Psoas muscle (tissue), 8 donors: ENCODE measurements around the gene CRLF2. TPM values are rescaled to one million over a fixed set of nuclear protein-coding genes. Genes with fewer than 3 reads are reported as not detected.

Experiments used
- ATAC-seq, 4 donors: fragments of 200-7000 bp; cut with Tn5 transposase; one replicate each; pipeline ENCODE4 v1.9.1; 2020; ENCODE audit warnings: moderate library complexity in 3 of 4, mild to moderate bottlenecking in 2 of 4
- DNase-seq, 2 donors: peaks; one replicate each; pipeline ENCODE4 v3.0.0-alpha.2; 2020
- H3K27ac ChIP-seq: fragments of 200-600 bp; one replicate; pipeline ENCODE4 v1.8.0; 2022
- H3K27me3 ChIP-seq, 3 donors: fragments of 200-600 bp in 1 of 3; one replicate each; pipeline versions ENCODE4 v1.6.1 to v1.8.0; 2013 to 2022; ENCODE audit warnings: low read length in 2 of 3, mild to moderate bottlenecking in 2 of 3, moderate library complexity in 1 of 3; ENCODE audit not compliant: insufficient read depth in 3 of 3
- H3K36me3 ChIP-seq, 2 donors: fragments of 200-600 bp in 1 of 2; one replicate each; pipeline versions ENCODE4 v1.6.1 to v1.8.0; 2013 to 2022; ENCODE audit warnings: low read depth in 1 of 2, mild to moderate bottlenecking in 1 of 2, moderate library complexity in 1 of 2; ENCODE audit not compliant: insufficient read depth in 1 of 2
- H3K4me1 ChIP-seq: fragments of 200-600 bp; one replicate; pipeline ENCODE4 v1.8.0; 2022
- H3K4me3 ChIP-seq: fragments of 200-600 bp; one replicate; pipeline ENCODE4 v1.8.0; 2022; ENCODE audit warnings: mild to moderate bottlenecking
- H3K9me3 ChIP-seq: fragments of 200-600 bp; one replicate; pipeline ENCODE4 v1.8.0; 2022
- WGBS, 3 donors: extraction: QIAGEN DNeasy Blood & Tissue Kit; methylation state at CpG; one replicate each; pipeline versions ENCODE4 v1.1.6 to v1.1.7; 2013; 5-methylcytosine and 5-hydroxymethylcytosine counted together
- intact Hi-C, 2 donors: fragments of 100-400 bp; cut with DNase I; formaldehyde crosslinking; loops; one replicate each; pipeline versions ENCODE4 v1.11.0 to v1.14.2; 2022
- polyA plus RNA-seq, 3 donors: library from polyadenylated mRNA; stranded (reverse); fragments of 200-250 nt; gene quantifications; one replicate each; pipeline ENCODE4 v1.2.3, GENCODE V29; 2013
- total RNA-seq, 4 donors: library from RNA; stranded (reverse); fragmentation: NEBNext Ultra II Directional in 2 of 4; extraction: Animal tissue kit (Norgen Biotek cat#: 25700) in 2 of 4; gene quantifications; one replicate each; pipeline versions ENCODE4 v1.2.1 to v1.2.4, GENCODE V29; 2021 to 2023
- TF ChIP-seq, protein P1 (sequence below): fragments of 200-600 bp; IDR thresholded peaks from one replicate; pipeline ENCODE4 v1.8.0; 2022; ENCODE audit warnings: antibody characterized with exemption
- donor health status: healthy with polysubstance abuse.
- donor health status: DM: no; HTN: no; CAD: no; lungs with moderate emphysema.
- donor health status: Bipolar disorder and iron deficiency.
- donor health status: healthy.
- donor health status: DM: yes; HTN: yes; CAD: no.
- donor health status: DM: no; HTN: no; CAD: no.
- donor health status: DM: no; HTN: no; CAD: no.
- donor health status: DM: yes; HTN: yes; CAD: no.

Gene CRLF2
- total and polyA plus RNA-seq, 7 donors: 0.13 to 0.15 TPM; not detected in 5

DNA sequence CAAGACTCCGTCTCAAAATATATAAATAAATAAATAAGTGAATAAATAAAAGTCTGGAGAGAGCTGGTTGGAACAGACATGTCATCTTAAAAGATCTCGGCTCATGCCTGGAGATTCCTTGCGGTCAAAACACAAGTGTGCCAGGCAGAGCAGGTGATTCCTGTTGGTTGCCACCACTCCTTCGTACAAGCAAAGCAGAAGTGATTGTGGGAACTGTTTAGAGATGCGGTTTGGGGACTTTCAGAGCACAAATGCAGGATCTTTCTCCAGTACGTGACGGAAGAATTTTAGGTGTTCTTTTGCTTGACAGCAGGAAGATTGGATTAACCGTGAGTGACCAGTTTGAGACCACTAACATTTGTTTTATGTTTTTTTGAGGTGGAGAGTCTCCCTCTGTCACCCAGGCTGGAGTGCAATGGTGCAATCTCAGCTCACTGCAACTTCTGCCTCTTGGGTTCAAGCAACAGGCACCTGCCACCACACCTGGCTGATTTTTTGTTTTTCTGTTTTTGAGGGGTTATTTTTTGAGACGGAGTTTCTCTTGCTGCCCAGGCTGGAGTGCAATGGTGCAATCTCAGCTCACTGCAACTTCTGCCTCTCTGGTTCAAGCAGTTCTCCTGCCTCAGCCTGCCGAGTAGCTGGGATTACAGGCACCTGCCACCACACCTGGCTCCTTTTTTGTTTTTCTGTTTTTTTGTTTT is 2.8 kb upstream of the CRLF2 start:
- no peak for ATAC-seq
- Histone ChIP-seq H3K27me3 (peaks cover 0 to 3% (median 0%) of the 10 kb centered on the region in 3 donors), H3K27ac (no peak overlapping the region), H3K36me3 (no peaks in the 10 kb centered on the region), H3K4me3 (no peak overlapping the region), H3K4me1 (no peaks in the 10 kb centered on the region), H3K9me3 (no peaks in the 10 kb centered on the region)
- intact Hi-C loops: no loop called here
- 65 to 69% (median 69%) methylated on average over 10 of the region's 10 CpGs for WGBS, 3 donors
- no peak for DNase-seq
- TF ChIP-seq, protein P1, sequence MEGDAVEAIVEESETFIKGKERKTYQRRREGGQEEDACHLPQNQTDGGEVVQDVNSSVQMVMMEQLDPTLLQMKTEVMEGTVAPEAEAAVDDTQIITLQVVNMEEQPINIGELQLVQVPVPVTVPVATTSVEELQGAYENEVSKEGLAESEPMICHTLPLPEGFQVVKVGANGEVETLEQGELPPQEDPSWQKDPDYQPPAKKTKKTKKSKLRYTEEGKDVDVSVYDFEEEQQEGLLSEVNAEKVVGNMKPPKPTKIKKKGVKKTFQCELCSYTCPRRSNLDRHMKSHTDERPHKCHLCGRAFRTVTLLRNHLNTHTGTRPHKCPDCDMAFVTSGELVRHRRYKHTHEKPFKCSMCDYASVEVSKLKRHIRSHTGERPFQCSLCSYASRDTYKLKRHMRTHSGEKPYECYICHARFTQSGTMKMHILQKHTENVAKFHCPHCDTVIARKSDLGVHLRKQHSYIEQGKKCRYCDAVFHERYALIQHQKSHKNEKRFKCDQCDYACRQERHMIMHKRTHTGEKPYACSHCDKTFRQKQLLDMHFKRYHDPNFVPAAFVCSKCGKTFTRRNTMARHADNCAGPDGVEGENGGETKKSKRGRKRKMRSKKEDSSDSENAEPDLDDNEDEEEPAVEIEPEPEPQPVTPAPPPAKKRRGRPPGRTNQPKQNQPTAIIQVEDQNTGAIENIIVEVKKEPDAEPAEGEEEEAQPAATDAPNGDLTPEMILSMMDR: no peak

DNA sequence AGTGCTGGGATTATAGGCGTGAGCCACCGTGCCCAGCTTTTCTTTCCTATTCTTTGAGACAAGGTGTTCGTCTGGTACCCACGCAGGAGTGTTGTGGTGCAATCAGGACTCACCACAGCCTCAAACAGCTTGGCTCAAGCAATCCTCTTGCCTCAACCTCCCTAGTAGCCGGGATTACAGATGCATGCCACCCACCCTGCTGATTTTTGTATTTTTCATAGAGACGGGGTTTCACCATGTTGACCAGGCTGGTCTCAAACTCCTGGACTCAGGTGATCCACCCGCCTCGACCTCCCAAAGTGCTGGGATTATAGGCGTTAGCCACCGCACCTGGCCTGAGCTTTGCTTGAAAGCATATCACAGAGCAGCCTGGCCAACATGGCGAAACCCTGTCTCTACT is 1.5 kb upstream of the CRLF2 start:
- no peaks in the 10 kb centered on the region for H3K27me3 ChIP-seq
- no peak for ATAC-seq

DNA sequence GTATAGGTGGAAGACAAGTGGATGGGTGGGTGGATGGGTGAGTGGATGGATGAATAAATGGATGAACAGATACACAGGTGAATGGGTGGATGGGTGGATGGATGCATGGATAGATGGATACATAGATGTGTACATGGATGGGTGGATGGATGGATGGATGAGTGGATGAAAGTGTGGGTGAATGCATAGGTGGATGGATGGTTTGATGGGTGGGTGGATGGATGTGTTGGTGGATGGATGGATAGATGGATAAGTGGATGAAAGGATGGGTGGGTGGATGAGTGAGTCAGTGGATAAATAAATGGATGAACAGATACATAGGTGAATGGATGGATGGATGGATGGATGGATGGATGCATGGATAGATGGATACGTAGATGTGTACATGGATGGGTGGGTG is 1.6 kb downstream of the CRLF2 start:
- no peak overlapping the region for H3K4me3 ChIP-seq
- ATAC-seq (no peak), DNase-seq (no peak)
- H3K27me3 ChIP-seq: no peaks in the 10 kb centered on the region
- H3K9me3 ChIP-seq: no peaks in the 10 kb centered on the region
- no peaks in the 10 kb centered on the region for H3K36me3 ChIP-seq
- WGBS, 3 donors: 89 to 94% (median 91%) methylated on average over 1 of the region's 1 CpG
- H3K4me1 ChIP-seq: no peaks in the 10 kb centered on the region
- H3K27ac ChIP-seq: no peak overlapping the region
- intact Hi-C loops: no loop called here
- TF ChIP-seq, protein P1: no peak

More for the DNA sequence above, 1.5 kb upstream of the CRLF2 start:
- Histone ChIP-seq H3K4me1 (no peaks in the 10 kb centered on the region), H3K9me3 (no peaks in the 10 kb centered on the region), H3K27ac (no peak overlapping the region), H3K4me3 (no peak overlapping the region), H3K36me3 (no peaks in the 10 kb centered on the region)
- intact Hi-C loops: no loop called here
- TF ChIP-seq, protein P1: no peak
- DNase-seq: no peak
- WGBS, 3 donors: 79 to 84% (median 81%) methylated on average over 11 of the region's 11 CpGs

DNA sequence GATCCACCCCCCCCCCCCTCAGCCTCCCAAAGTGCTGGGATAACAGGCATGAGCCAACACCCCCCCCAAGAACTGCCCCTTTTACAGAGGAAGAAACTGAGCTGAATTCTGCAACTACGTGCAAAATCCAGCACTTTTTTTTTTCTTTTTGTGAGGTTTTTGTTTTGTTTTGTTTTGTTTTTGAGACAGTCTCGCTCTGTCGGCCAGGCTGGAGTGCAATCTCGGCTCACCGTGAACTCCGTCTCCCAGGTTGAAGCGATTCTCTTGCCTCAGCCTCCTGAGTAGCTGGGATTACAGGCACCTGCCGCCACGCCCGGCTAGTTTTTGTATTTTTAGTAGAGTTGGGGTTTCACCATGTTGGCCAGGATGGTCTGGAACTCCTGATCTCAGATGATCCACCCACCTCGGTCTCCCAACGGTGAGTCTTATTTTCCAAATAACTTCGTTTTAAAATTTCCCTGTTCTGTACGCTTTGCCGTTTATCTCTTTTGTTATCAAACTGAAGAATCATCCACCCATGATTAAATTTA is 4.9 kb downstream of the CRLF2 start:
- no peaks in the 10 kb centered on the region for H3K4me1 ChIP-seq
- intact Hi-C loops: no loop called here
- no peak for ATAC-seq
- no peak for DNase-seq
- peaks cover 0 to 6% (median 0%) of the 10 kb centered on the region in 3 donors for H3K27me3 ChIP-seq
- TF ChIP-seq, protein P1: no peak
- H3K36me3 ChIP-seq: no peaks in the 10 kb centered on the region
- WGBS, 3 donors: 47 to 49% (median 48%) methylated on average over 15 of the region's 15 CpGs
- no peak overlapping the region for H3K27ac ChIP-seq
- no peak overlapping the region for H3K4me3 ChIP-seq
- no peaks in the 10 kb centered on the region for H3K9me3 ChIP-seq
